Fibroblast of villous mesenchyme (primary cell): Measurements from ENCODE around the gene RERE. TPM values are rescaled to one million over a fixed set of nuclear protein-coding genes. Genes with fewer than 3 reads are reported as not detected.

Experiments used
- DNase-seq: peaks from one replicate; pipeline ENCODE4 v3.0.0-alpha.2; 2010; ENCODE audit warnings: low read depth
- H3K4me3 ChIP-seq: 2 replicates; pipeline ENCODE4 v1.5.1; 2011; ENCODE audit warnings: low read depth, mild to moderate bottlenecking, low read length
- CTCF ChIP-seq: IDR thresholded peaks from 2 replicates; pipeline ENCODE4 v1.5.1; 2012; ENCODE audit warnings: low read depth, mild to moderate bottlenecking, low read length; ENCODE audit not compliant: insufficient read depth
- total RNA-seq: library from RNA; depleted of rRNA; stranded (reverse); fragments of >200 nt; gene quantifications from 2 replicates; pipeline ENCODE4 v1.2.3, GENCODE V29; 2012

RERE gene
- total RNA-seq, 1 donor: 51.4 TPM

- no peak for TF ChIP-seq CTCF
- H3K4me3 ChIP-seq: peak overlapping the region; percentile 89
- DNase-seq: peak; percentile 27
Measured at GRCh38 chr1:8815582-8816151, 1.8 kb downstream of the RERE start.

- no peak overlapping the region for H3K4me3 ChIP-seq
- DNase-seq: no peak
Measured at GRCh38 chr1:8814865-8815264, 2.6 kb downstream of the RERE start.

GRCh38 chr1:8813991-8814390 is 3.4 kb downstream of the RERE start:
- no peak overlapping the region for H3K4me3 ChIP-seq
- peak; percentile 18 for DNase-seq
- TF ChIP-seq CTCF: no peak

More at GRCh38 chr1:8814865-8815264, 2.6 kb downstream of the RERE start:
- TF ChIP-seq CTCF: no peak

- no peak overlapping the region for H3K4me3 ChIP-seq
- TF ChIP-seq CTCF: no peak
- peak; percentile 21 for DNase-seq
Measured at GRCh38 chr1:8813016-8813763, 4.2 kb downstream of the RERE start.

- no peak for DNase-seq
- TF ChIP-seq CTCF: no peak
- no peak overlapping the region for H3K4me3 ChIP-seq
Measured at GRCh38 chr1:8812081-8812480, 5.4 kb downstream of the RERE start.

GRCh38 chr1:8810987-8811386 is 6.5 kb downstream of the RERE start:
- no peak overlapping the region for H3K4me3 ChIP-seq
- no peak for DNase-seq
- no peak for TF ChIP-seq CTCF
